NCI-H526 (cell line): ENCODE results near the gene PKDCC.

Experiments used
- DNase-seq, 2 experiments: peaks; one replicate each; lab custom pipeline; 2025; lab: John Stamatoyannopoulos, UW

Gene PKDCC

DNA sequence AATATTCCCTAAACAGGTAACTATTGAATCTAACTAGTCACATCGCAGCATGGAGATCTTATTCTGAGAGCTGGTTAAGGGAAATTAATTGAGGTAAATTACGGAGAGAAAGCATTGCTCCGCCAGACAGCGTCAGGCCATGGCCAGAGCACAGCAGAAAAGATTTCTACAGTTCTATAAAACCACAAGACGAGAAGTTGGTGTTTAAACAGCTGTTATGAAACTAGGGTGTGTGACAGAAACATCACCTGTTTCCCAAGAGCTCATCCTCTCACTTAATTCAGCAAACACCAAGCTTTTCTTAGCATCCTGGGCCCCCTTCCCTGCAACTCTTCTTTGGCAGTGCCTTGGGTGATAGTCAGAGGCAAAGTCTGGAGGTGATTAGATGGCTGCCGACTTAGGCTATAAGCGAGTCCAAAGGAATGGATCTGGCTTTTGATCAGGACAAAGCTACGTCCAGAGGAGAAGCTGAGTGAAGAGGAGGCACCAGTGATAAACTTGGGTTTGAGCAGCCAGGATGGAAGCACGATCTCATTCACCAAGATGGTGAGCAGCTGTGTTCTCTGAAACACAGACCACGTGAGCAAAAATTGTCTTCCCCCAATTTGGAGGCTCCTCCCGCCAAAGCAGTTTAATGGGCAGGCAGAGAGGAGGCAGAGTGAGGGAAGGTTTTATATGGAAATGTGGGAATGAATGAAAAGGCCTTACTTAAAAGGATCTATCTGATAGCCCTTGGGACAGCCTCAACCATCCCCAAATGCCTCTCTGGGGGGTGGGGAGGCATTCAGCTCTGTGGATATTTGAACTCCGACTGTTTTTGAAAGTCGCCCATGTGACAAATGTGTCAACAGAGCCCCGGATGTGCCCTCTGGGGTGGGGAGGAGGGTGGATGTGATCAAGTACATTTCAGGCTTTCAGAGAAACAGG is 57.8 kb downstream of the PKDCC start:
- DNase-seq = no peak

DNA sequence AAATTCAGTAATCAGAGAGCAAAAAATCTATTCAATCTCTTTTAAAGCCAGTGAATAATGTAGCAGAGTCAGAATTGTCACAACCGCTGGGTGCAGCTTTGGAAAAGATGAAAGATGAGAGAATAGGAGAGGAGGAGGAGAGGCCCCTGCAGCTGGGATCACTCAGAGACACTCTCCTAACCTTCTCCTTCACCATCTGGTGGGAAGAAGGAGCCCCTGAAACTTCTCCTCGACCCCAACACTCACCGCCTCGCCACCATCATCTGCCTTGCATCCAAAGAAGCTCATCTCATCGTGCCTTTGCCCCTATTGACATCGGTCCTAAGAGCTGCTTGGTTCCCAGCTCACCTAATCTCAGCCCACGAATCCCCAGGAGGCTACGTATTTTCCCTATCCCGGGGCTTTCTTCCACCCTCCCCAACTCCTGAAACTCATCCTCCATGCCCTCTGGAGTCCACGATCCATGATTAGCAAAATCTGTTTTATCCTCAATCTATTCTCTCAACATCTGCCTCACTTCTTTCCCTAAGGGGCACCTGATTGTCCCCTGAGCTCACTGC is 58.5 kb downstream of the PKDCC start:
- no peak for DNase-seq

DNA sequence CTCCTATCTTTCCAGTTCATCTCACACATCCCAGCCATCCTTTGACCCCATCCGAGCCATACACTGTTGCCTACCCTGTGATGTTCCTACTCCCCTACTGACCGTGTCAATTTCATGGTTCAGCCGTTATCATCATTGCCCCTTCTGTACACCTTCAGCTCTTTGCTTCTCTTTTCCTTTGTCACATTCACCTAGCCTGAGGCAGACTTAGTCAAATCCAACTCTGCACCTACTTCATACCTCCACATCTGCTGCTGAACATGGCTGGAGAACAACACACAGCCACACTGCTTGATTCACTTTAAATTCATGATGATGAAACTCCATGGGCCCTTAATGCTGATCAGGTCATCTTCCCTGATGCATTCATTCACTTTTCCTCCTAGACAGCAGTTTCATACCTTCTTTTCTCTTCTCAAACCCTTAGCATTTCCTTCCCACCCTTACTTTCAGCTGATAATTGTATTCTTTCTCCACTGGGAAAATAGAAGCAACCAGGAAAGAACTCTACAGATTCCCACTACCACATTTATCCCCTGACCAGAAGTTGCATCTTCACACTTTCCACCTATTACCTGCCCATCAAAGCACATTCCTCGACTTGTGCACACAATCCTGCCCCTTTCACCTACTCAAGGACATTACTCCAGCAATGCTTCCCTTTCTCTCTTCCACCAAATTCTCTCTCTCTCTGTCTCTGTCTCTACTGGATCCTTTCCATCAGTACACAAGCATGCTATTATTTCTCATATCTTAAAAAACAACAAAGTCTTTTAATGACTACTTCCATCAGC is 59.6 kb downstream of the PKDCC start:
- DNase-seq = no peak
